ENCODE results near the gene NAP1L1.
A peak's percentile ranks its signal among the peaks of the same experiment; 100 is the strongest.

- TF ChIP-seq, protein P1, sequence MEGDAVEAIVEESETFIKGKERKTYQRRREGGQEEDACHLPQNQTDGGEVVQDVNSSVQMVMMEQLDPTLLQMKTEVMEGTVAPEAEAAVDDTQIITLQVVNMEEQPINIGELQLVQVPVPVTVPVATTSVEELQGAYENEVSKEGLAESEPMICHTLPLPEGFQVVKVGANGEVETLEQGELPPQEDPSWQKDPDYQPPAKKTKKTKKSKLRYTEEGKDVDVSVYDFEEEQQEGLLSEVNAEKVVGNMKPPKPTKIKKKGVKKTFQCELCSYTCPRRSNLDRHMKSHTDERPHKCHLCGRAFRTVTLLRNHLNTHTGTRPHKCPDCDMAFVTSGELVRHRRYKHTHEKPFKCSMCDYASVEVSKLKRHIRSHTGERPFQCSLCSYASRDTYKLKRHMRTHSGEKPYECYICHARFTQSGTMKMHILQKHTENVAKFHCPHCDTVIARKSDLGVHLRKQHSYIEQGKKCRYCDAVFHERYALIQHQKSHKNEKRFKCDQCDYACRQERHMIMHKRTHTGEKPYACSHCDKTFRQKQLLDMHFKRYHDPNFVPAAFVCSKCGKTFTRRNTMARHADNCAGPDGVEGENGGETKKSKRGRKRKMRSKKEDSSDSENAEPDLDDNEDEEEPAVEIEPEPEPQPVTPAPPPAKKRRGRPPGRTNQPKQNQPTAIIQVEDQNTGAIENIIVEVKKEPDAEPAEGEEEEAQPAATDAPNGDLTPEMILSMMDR (IDR thresholded peaks at IDR 0.05; ENCODE audit: low read length) = peak; percentile 63
- TF ChIP-seq EZH2phosphoT487 (IDR thresholded peaks at IDR 0.05; ENCODE audit: low read length) = no peak
These were observed 53.0 kb downstream of the NAP1L1 start, which contains the start of gene PHLDA1 for GRCh38 chr12:76031414-76032042.
